ENCODE results near the gene CEND1. TPM values are rescaled to one million over a fixed set of nuclear protein-coding genes. Genes with fewer than 3 reads are reported as not detected.

The CEND1 gene
- total and polyA plus RNA-seq, 2 donors (not counting 3 experiments of a cell fraction or from before 2014, with no cell fraction given): 0.15 to 0.40 TPM

DNA sequence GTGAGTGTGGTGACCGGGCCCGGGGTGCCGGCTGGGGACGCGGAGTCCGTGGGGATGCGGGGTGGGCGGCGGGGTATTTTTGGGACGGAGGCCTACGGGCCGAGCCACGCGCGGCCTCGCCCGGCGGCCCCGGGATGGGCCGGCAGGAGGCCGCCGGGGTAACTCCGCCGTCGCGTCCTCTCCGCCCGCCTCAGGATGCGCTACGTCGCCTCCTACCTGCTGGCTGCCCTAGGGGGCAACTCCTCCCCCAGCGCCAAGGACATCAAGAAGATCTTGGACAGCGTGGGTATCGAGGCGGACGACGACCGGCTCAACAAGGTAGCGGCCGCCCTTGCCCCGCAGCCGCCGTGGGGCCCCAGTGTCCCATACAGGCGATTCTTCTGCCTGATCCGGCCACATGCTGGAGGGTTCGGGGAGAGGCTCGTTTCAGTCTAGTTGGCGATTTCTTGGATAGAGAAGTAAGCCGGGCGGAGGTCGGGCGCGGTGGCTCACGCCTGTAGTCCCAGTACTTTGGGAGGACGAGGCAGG lies 20.2 kb upstream of the CEND1 start:
- peak overlapping the region; percentile 57 for H3K4me2 ChIP-seq (ENCODE audit: insufficient read depth, low read length)
- H3K4me1 ChIP-seq (ENCODE audit: control insufficient read depth, extremely low read depth, insufficient read depth, low read length): peaks cover 22% of the 10 kb centered on the region
- H3K9me3 ChIP-seq (replicated peaks; ENCODE audit: control insufficient read depth, insufficient read depth, low read length): no peaks in the 10 kb centered on the region
- H3K36me3 ChIP-seq (ENCODE audit: control insufficient read depth in 2 of 2, extremely low read depth in 1 of 2, insufficient read depth in 2 of 2, low read length in 2 of 2): peaks cover 5 to 25% of the 10 kb centered on the region in 2 experiments
- H3K79me2 ChIP-seq (ENCODE audit: control insufficient read depth, insufficient read depth, low read length): peaks cover 41% of the 10 kb centered on the region
- intact Hi-C loops (cut with micrococcal nuclease): no loop called here
- TSS peak; percentile 69 for BruUV-seq (replicated peaks)
- dilution Hi-C loops (cut with MboI; ENCODE audit: extremely low pct_ligation_motif_present, low sequenced_read_pairs): no loop called here
- peak overlapping the region; percentile 77 to 90 (median 80) for H3K4me3 ChIP-seq (replicated peaks in 1 of 3; ENCODE audit: insufficient read depth in 1 of 3, low read depth in 1 of 3, low read length in 3 of 3)
- peak overlapping the region; percentile 97 for H3K27ac ChIP-seq (ENCODE audit: insufficient read depth, low read depth, low read length)
- H4K20me1 ChIP-seq (replicated peaks; ENCODE audit: control insufficient read depth, extremely low read depth, insufficient read depth, low read length): no peaks in the 10 kb centered on the region
- FAIRE-seq (no peak), DNase-seq (ENCODE audit: low read depth, low spot score) (no peak)
- no peak for TF ChIP-seq POLR2A (IDR thresholded peaks at IDR 0.05; ENCODE audit: low read depth, low read length)
- TF ChIP-seq CTCF (IDR thresholded peaks at IDR 0.05; ENCODE audit: extremely low read depth in 1 of 2, insufficient read depth in 1 of 2, low read depth in 1 of 2, low read length in 2 of 2): no peak
- no peak for TF ChIP-seq MYC (IDR thresholded peaks at IDR 0.05; ENCODE audit: low read depth, low read length)
- TF ChIP-seq EZH2 (IDR thresholded peaks at IDR 0.05; ENCODE audit: borderline replicate concordance, low read depth, low read length, severe bottlenecking): no peak
- no peak for TF ChIP-seq JUN (IDR thresholded peaks at IDR 0.05; ENCODE audit: borderline replicate concordance, insufficient read depth, insufficient read length, low read depth)
- TF ChIP-seq FOS (IDR thresholded peaks at IDR 0.05; ENCODE audit: borderline replicate concordance, insufficient read depth, low read length): no peak
- TF ChIP-seq GATA2 (IDR thresholded peaks at IDR 0.05; ENCODE audit: insufficient read depth, insufficient read length, low read depth, low read length): no peak
- no peak for TF ChIP-seq POLR2AphosphoS5 (IDR thresholded peaks at IDR 0.05; ENCODE audit: insufficient read depth, low read depth, low read length)
- TF ChIP-seq, protein P1, sequence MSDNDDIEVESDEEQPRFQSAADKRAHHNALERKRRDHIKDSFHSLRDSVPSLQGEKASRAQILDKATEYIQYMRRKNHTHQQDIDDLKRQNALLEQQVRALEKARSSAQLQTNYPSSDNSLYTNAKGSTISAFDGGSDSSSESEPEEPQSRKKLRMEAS (IDR thresholded peaks at IDR 0.05; ENCODE audit: insufficient read depth, insufficient read length): no peak
- peak overlapping the region; percentile 97 for H3K9ac ChIP-seq (replicated peaks; ENCODE audit: extremely low read depth, insufficient read depth, low read length)
- H2AFZ ChIP-seq (ENCODE audit: low read depth, low read length): no peak overlapping the region
- no peaks in the 10 kb centered on the region for H3K27me3 ChIP-seq (ENCODE audit: control insufficient read depth in 2 of 2, insufficient read depth in 2 of 2, low read length in 2 of 2)
- CTCF ChIA-PET: interaction anchor here (1.0 to 1.2 kb wide), 4 partner anchors 9 to 26 kb away, joined by 3 to 7 read pairs (median 5); partner anchors contain the start of genes PNPLA2 and SLC25A22
- H3K9me1 ChIP-seq (replicated peaks; ENCODE audit: control insufficient read depth, extremely low read depth, insufficient read depth, low read length): no peaks in the 10 kb centered on the region
- POLR2A ChIA-PET: interaction anchor here (0.9 to 1.8 kb wide), 4 partner anchors 9 to 33 kb away, joined by 3 to 23 read pairs (median 6); partner anchors contain the start of genes PNPLA2 and TSPAN4
